HG03097 (cell line): ENCODE measurements around the gene KRTAP10-3.
"Not testable (repeated sequence)": the region's sequence is repeated elsewhere in the genome, so short reads cannot be mapped to it uniquely, and the experiment has no call there.

ENCODE experiments used
- ATAC-seq: cut with Tn5 transposase; IDR thresholded peaks from one replicate; pipeline ENCODE4 v1.9.1; 2021; ENCODE audit not compliant: unreplicated experiment, low FRiP score

Gene KRTAP10-3

GRCh38 chr21:44572959-44573583 is 14.5 kb upstream of the KRTAP10-3 start:
- no peak for ATAC-seq

- ATAC-seq: no peak
Observed at GRCh38 chr21:44571844-44572782, 13.5 kb upstream of the KRTAP10-3 start.

GRCh38 chr21:44571296-44571695 is 12.7 kb upstream of the KRTAP10-3 start:
- ATAC-seq: no peak

- no peak for ATAC-seq
Observed at GRCh38 chr21:44569861-44570517, 11.4 kb upstream of the KRTAP10-3 start.

- ATAC-seq: no peak
Observed at GRCh38 chr21:44568667-44569556, 10.3 kb upstream of the KRTAP10-3 start.

GRCh38 chr21:44568261-44568660 is 9.7 kb upstream of the KRTAP10-3 start:
- no peak for ATAC-seq

- ATAC-seq: no peak
Observed at GRCh38 chr21:44567481-44568171, 9.0 kb upstream of the KRTAP10-3 start.

GRCh38 chr21:44566403-44566802 is 7.8 kb upstream of the KRTAP10-3 start:
- ATAC-seq: no peak

- ATAC-seq: no peak
Observed at GRCh38 chr21:44564886-44565598, 6.4 kb upstream of the KRTAP10-3 start.

DNA sequence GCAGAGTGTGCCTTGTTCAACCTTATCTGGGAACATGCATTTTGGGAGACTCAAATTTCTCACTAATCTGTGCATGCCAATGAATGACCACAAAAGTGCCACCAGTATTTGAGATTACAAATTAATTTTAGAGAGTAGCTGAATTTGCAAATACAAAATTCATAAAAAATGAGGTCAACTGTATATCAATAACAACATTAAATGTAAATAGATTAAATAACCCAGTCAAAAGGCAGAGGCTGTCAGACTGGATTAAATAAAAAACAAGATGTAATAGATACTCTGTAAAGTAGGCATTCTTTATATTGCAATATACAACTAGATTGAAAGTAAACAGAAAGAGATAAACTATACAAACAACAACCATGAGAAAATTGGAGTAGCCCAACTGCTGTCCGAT is 5.5 kb upstream of the KRTAP10-3 start:
- no peak for ATAC-seq

- ATAC-seq: not testable (repeated sequence)
Observed at GRCh38 chr21:44558329-44558675, 293 bp downstream of the KRTAP10-3 start.

DNA sequence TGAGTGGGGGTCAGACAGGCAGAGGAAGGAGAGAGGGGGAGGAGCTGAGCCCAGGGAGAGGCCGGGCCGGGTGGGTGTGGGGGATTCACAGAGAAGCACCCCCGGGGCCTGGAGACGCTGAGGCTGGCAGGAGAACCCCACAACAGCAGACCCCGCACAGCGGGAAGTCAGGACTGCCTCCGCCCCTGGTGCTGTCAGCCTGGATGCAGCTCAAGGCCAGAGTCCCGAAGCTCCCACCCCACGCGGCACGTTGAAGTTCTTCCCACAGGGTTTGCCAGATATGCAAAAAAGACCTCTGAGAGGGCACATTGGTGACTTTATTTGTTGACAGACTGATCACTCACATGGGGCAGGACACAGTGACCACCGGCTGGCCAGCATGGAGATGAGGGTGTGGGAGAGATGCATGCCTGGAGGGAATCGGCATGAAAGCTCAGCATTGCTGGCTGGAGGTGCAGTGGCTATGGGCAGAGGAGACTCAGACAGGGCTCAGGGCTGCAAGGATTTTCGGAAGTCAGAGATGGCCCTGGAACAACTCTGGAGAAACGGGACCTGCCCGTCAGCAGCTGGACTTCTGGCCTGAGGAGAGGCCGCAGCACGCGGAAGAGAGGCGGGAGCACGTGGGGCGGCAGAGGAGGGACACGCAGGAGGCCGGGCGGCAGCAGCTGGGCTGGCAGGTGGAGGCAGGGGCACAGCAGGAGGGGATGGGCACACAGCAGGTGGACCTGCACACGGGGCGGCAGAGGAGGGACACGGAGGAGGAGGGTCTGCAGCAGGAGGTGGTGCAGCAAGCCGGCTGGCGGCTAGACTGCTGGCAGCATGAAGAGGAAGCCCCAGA is 885 bp downstream of the KRTAP10-3 start:
- ATAC-seq: no peak

DNA sequence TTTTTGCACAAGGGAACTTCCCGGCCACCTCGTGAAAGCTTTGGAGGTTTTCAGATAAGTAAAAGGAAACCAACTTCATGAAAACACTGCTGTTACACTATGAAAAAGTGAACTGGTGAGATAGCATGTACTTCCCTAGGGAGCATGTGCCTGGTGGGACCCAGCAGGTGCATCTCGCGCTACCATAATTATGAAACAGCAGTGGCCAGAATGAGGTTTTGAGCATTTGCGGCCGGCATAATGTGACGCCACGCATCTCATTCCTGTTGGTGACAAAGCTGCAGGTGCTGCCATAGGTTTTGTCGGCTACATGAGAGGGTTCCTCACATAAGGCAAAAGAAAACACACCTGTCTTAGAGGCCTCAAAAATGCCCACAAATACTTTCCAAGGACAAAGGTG is 1.7 kb downstream of the KRTAP10-3 start:
- no peak for ATAC-seq

DNA sequence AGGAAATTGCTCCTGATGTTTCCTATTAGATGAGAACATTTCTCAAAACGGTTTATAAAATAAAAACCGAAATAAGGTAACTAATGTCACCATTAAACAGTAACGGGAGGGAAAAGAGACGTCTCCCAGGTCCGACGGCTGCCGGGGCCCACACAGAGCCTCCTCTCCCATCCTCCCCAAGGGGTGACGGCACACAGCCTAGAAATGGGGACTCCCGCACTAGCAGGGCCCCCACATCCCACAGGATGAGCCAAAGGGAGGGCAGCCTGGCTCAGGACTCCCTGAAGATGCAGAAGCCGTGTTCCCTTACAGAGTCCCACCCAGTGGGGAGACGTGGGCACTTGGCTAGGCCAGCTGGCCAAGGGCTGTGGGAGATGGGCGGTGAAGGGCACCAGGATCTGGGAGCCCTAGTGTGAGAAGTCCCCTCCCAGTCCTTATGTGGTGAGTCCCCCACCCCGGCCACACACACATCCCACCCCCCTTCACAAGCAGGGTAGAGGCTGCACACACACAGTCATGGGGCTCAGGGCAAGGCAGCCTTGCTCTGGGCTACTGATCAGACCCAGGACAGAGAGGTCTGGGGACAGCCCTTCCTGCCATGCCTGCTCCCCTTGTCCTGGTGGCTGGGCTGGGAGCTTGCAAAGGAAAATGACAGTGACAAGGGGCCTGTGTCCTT is 3.3 kb downstream of the KRTAP10-3 start:
- no peak for ATAC-seq

DNA sequence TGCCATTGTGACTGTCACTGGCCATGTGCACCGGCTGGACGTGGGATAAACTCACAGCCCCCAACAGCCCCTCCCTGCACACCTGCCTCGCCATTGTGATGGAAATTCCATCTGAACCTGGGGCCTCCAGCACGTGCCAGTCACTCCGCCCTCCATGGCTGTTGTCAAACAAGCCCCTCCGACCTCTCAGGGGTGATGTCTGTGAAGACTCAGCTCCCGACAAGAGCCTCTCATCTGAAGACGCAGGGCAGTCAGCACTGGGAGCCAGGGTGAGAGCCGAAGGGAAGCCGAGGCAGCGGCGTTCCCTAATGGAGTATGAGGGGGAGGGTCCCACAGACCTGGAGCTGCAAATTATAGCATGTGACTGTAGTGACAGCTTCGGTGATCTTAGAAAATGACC is 5.9 kb downstream of the KRTAP10-3 start:
- no peak for ATAC-seq

- no peak for ATAC-seq
Observed at GRCh38 chr21:44552136-44552535, 6.5 kb downstream of the KRTAP10-3 start.

DNA sequence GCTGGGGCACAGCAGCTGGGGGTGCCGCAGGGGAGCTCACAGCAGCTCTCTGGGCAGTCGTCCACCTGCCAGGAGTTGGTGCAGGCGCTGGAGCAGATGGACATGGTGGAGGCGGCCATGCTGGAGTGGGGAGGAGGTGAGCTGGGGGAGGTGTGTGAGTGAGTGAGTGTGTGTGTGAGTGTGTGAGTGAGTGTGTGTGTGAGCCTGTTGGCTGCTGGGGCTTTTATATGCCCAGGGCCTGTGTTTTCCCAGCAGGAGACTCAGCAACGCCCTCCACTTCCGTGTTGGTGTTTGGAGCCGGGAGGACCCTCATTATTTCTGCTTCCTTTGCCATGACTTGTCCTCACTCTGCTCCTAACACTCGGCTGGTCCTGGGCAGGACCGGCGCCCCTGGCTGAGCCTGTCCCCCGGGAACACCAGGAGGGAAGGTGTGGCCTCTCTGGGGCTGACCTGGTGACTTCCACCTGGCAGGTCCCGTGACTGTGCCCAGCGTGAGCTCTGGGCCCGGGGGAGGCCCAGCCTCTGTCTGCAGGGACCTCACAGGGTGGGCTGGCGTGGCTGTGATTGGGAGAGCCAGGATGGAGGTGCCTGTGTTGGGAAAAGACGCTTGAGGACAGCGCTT is 7.1 kb downstream of the KRTAP10-3 start, which contains the start of gene KRTAP10-2:
KRTAP10-2 (minus strand) TSS at position 166 of the 622 bp plus-strand sequence; CDS start at position 119, 47 bp downstream.
- ATAC-seq: no peak
